ENCODE measurements around the gene NLGN4Y. TPM values are rescaled to one million over a fixed set of nuclear protein-coding genes. Genes with fewer than 3 reads are reported as not detected.

The NLGN4Y gene
- total RNA-seq, 1 experiment from 2014 or later, result not detected

- DNase-seq, result no peak
- intact Hi-C loops (cut with micrococcal nuclease; ENCODE audit: unreplicated experiment), result no loop called here
- no peak for TF ChIP-seq EZH2 (IDR thresholded peaks at IDR 0.05; ENCODE audit: low read depth)
- TF ChIP-seq CTCF (conservative IDR thresholded peaks at IDR 0.05), result no peak
- Histone ChIP-seq H3F3A (ENCODE audit: insufficient read depth, low read depth) (no peaks in the 10 kb centered on the region), H3K9me3 (ENCODE audit: insufficient read depth, low read depth) (no peaks in the 10 kb centered on the region), H3K4me3 (no peak overlapping the region), H3K27me3 (ENCODE audit: insufficient read depth, low read depth) (no peaks in the 10 kb centered on the region), H3K36me3 (ENCODE audit: low read depth) (no peaks in the 10 kb centered on the region), H3K9me2 (ENCODE audit: insufficient read depth) (no peaks in the 10 kb centered on the region), H4K20me1 (ENCODE audit: insufficient read depth) (no peaks in the 10 kb centered on the region), H3K79me2 (ENCODE audit: low read depth) (no peaks in the 10 kb centered on the region), H2AFZ (no peak overlapping the region), H3K4me1 (replicated peaks; ENCODE audit: insufficient read depth) (no peaks in the 10 kb centered on the region), H3K27ac (no peak overlapping the region), H3K4me2 (no peak overlapping the region)
- CTCF ChIA-PET, result no interaction called here
- BruUV-seq (replicated peaks), result no TSS peak
- POLR2A ChIA-PET (ENCODE audit: unreplicated experiment), result no interaction called here
Observed at GRCh38 chrY:14633718-14634117, 109.4 kb downstream of the NLGN4Y start.

DNA sequence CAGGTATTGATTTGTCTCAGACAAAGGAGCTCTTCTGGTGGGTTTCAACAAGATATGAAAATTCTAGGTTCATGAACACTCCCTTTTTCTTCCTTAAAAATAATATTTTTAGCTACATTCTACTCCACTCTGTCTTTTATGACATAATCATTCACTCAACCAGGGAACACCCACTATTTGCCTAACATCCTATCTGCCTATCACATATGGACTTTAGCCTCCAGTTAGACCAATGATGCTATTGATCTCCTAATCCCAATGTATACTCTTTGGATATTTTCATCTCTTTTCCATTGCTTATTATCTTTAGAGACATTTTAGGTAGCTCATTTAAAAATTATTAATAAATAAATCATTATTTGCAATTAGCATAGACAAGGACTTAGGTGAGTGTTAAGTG is 110.6 kb downstream of the NLGN4Y start:
- Histone ChIP-seq H3K27me3 (ENCODE audit: insufficient read depth, low read depth) (no peaks in the 10 kb centered on the region), H3F3A (ENCODE audit: insufficient read depth, low read depth) (no peaks in the 10 kb centered on the region), H3K4me3 (no peak overlapping the region), H3K9me3 (ENCODE audit: insufficient read depth, low read depth) (no peaks in the 10 kb centered on the region), H4K20me1 (ENCODE audit: insufficient read depth) (no peaks in the 10 kb centered on the region), H3K27ac (no peak overlapping the region), H3K79me2 (ENCODE audit: low read depth) (no peaks in the 10 kb centered on the region), H3K36me3 (ENCODE audit: low read depth) (no peaks in the 10 kb centered on the region), H3K9me2 (ENCODE audit: insufficient read depth) (no peaks in the 10 kb centered on the region), H3K4me2 (no peak overlapping the region), H2AFZ (no peak overlapping the region), H3K4me1 (replicated peaks; ENCODE audit: insufficient read depth) (no peaks in the 10 kb centered on the region)
- no peak for DNase-seq
- TF ChIP-seq EZH2 (IDR thresholded peaks at IDR 0.05; ENCODE audit: low read depth), result no peak
- no peak for TF ChIP-seq CTCF (conservative IDR thresholded peaks at IDR 0.05)
- intact Hi-C loops (cut with micrococcal nuclease; ENCODE audit: unreplicated experiment), result no loop called here
- ChIA-PET POLR2A (ENCODE audit: unreplicated experiment) (no interaction called here), CTCF (no interaction called here)
- BruUV-seq (replicated peaks), result no TSS peak

- no peaks in the 10 kb centered on the region for H3K9me3 ChIP-seq (ENCODE audit: insufficient read depth, low read depth)
- CTCF ChIA-PET, result no interaction called here
- no peak overlapping the region for H3K4me2 ChIP-seq
- H3K27me3 ChIP-seq (ENCODE audit: insufficient read depth, low read depth), result no peaks in the 10 kb centered on the region
- H3F3A ChIP-seq (ENCODE audit: insufficient read depth, low read depth), result no peaks in the 10 kb centered on the region
- H3K27ac ChIP-seq, result no peak overlapping the region
- TF ChIP-seq CTCF (conservative IDR thresholded peaks at IDR 0.05), result no peak
- no peak for TF ChIP-seq EZH2 (IDR thresholded peaks at IDR 0.05; ENCODE audit: low read depth)
- H4K20me1 ChIP-seq (ENCODE audit: insufficient read depth), result no peaks in the 10 kb centered on the region
- no peaks in the 10 kb centered on the region for H3K36me3 ChIP-seq (ENCODE audit: low read depth)
- H3K79me2 ChIP-seq (ENCODE audit: low read depth), result no peaks in the 10 kb centered on the region
- POLR2A ChIA-PET (ENCODE audit: unreplicated experiment), result no interaction called here
- BruUV-seq (replicated peaks), result no TSS peak
- no peak for DNase-seq
- H3K9me2 ChIP-seq (ENCODE audit: insufficient read depth), result no peaks in the 10 kb centered on the region
- H3K4me3 ChIP-seq, result no peak overlapping the region
- H2AFZ ChIP-seq, result no peak overlapping the region
- intact Hi-C loops (cut with micrococcal nuclease; ENCODE audit: unreplicated experiment), result no loop called here
- no peaks in the 10 kb centered on the region for H3K4me1 ChIP-seq (replicated peaks; ENCODE audit: insufficient read depth)
Observed at GRCh38 chrY:14637551-14637950, 113.2 kb downstream of the NLGN4Y start.

Data from PC-9 (cell line).